GM19438 (cell line): ENCODE results near the gene PARPBP.
"Not testable (repeated sequence)": the region's sequence is repeated elsewhere in the genome, so short reads cannot be mapped to it uniquely, and the experiment has no call there.

Experiments used
- ATAC-seq: cut with Tn5 transposase; IDR thresholded peaks from one replicate; pipeline ENCODE4 v1.9.1; 2021; ENCODE audit warnings: low read depth; ENCODE audit not compliant: unreplicated experiment

PARPBP gene

DNA sequence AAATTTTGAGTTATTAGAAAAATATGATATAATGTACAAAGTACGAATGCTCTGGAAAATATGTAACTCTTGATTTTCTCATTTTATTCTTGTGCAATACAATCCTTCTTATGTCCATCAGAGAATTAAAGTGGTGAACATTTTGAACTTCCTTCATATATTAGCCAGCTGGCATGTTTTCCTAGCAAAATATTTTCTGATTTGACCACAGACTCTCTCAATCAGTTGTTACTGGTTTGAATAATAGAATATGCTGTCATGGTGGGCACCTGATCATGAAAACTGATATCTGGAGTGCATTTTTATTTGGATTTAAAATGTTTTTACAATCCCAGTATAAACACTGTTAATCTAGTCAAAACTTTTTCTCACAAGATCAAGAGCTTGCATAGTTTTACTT is 24.2 kb downstream of the PARPBP start:
- no peak for ATAC-seq

DNA sequence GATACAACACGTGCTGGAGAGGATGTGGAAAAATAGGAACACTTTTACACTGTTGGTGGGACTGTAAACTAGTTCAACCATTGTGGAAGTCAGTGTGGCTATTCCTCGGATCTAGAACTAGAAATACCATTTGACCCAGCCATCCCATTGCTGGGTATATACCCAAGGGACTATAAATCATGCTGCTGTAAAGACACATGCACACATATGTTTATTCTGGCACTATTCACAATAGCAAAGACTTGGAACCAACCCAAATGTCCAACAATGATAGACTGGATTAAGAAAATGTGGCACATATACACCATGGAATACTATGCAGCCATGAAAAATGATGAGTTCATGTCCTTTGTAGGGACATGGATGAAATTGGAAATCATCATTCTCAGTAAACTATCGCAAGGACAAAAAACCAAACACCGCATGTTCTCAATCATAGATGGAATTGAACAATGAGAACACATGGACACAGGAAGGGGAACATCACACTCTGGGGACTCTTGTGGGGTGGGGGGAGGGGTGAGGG is 27.1 kb downstream of the PARPBP start:
- ATAC-seq = not testable (repeated sequence)

DNA sequence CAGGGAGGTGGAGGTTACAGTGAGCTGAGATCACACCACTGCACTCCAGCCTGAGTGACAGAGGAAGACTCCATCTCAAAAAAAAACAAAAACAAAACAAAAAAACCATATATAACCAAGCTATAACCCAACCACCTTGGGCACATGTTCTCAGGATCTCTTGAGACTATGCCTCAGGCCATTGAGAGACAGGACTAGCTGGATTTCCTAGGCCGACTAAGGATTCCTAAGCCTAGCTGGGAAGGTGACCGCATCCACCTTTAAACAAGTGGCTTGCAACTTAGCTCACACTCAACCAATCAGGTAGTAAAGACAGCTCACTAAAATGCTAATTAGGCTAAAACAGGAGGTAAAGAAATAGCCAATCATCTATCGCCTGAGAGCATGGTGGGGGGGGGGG is 35.2 kb downstream of the PARPBP start:
- not testable (repeated sequence) for ATAC-seq

DNA sequence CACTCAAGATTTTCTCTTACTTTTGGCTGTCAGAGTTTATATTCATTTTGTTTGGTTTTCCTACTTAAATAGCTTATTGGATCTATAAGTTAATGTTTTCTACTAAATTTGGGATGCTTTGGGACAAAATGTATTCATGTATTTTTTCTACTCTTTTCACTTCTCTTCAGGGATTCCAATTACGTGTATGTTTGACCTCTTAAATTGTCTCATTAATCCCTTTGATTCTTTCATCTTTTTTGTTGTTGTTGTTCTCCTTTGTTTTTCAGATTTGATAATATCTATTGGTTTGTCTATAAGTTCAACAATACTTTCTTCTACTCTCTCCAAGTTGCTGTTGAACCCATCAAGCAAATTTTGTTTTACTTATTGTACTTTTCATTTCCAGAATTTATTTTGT is 43.4 kb downstream of the PARPBP start:
- ATAC-seq = no peak

DNA sequence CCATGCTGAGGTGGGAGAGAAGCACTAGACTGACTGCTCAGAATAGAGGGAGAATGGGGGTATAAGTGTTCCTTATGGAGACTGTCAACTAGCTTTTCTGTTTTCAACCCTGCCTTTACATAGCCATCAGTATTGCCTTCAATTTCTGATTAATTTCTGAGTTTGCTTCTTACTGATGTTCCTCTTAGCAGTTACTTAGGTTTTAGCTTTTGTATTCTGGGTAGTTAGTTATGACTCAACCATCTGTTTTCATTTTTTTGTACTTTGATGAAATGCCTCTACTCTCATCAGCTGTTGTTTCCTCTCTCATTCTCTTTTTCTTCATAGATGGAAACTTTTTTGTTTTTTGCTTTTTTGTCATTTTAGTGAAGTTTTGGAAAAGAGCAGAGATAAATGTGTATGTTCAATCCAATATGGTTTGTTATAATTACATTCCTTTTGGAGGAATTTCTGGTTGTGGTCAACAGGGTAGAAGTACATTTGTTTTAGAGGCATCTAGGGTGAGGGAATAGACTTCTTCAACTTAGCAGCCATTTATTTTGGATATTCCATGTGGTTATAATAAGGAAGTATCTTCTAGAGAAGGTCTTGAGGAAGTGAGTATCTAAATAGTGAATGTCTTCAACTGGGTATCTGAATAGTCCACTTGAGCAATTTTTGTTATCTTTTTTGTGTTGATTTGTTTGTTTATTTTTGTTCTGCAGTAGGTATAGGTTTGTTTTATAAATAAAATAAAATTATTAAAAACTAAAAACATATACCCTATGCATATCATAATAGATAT is 48.0 kb downstream of the PARPBP start:
- ATAC-seq = no peak

DNA sequence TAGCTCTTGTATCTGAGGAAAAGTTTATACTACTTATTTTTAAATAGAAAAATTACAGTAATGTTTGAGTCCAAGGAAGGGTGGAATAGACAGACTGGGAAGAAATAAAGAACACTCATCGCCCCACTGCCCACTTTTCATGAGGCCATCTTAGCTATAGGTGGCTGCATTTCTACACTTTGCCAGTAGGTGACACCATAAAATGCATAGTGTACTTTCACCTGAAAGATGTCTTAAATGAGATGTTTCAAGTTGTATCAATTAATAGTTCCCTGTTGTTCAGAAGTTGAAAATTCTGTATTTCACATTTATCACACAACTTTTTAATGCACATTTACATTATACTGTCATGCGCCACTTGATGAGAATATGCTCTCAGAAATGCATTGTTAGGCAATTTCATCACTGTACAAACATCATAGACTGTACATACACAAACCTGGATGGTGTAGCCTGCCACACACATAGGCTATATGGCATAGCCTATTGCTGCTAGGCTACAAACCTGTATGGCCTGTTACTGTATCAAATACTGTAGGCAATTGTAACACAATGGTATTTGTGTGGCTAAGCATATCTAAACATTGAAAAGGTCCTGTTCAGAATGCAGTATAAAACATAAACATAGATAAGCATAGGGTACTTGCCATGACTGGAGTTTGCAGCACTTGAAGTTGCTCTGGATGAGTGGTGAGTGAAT is 50.1 kb downstream of the PARPBP start:
- no peak for ATAC-seq

DNA sequence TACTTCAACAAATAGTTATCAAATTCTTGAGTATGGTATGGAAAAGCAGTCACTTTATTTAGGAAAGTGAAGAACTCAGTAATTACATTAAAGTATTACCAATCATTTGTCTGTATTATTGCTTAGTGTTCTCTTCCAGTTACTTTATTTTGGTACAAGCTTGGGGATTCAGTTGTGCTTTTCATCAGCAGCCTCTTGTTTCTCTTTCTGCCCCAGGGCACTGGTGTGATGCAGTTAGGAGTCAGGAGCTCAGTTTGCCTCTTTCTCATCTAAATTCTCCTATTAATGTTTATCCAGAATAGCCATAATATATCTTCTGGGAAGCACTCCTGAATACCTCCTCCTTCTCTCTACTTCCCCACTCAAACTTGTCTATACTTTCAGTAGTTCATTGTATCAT is 52.0 kb downstream of the PARPBP start:
- ATAC-seq = no peak

DNA sequence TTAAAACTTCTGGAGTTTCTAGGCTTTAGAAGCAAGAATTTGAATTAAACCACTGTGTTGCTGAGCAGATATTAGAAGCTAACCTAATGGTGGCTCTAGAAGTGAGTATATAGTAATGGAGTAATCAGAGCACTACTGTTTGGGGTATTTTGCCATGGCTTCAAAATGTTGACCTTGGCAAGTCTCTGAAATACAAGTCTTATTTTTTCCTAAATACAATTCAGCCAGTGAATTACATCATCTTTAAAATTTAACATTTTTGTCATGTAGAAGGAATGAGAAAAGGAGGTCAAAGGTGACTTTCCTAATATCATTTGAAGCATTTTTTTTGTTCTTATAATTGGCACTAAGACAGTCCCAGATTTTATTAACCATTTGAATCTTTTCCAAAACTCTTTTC is 52.5 kb downstream of the PARPBP start:
- ATAC-seq = no peak

DNA sequence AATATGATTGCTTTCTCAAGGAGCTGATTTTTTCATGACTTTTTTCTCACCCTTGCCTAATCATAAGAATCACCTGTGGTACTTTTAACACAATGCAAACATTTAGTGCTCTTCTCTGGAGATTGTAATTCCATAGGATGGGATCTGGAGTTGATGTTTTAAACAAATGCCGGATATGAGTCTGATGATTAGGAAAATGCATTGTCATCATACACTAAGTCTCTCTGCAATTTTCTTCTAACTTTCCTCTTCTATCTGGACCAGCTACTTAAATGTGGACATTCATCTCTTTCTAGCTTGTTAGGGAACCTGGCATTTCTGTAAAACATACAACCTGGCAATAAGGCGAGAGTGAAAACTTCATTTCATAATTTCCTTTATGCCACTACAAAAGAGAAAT is 54.1 kb downstream of the PARPBP start:
- no peak for ATAC-seq

DNA sequence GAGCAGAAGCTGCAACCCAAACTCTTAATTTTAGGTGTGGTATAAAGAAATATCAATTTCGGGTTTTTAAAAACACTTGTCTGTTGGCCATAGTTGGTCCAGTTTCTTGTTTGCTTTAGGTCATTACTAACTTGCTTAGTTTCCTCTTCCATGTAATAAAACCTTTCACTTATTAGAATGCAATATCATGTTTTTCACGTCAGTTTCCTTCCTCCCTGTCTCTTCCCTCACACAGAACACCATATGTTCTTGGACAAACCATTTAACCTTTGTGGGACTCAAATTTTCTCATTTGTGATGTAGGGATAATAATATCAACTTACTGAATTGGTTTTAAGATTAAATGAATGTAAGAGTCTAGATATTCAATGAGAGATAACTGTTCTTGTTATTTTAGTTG is 54.8 kb downstream of the PARPBP start:
- no peak for ATAC-seq

DNA sequence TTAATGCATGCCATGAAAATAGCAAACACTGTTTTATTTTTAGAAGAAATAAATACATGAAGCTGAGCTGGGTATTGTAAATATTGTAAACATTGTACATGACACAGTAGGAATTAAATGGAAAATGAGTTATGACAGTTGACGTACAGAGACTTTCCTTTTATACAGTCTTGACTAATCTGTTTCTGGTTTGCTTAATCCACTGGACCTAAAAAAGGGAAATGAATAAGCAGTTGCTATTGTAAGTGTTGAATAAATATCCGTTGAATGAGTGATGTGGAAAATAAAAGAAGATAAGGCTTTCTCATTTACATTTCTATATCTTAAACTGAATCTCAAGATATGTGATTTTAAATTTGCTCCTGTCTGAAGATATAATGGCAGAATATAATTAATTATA is 62.7 kb downstream of the PARPBP start:
- no peak for ATAC-seq

DNA sequence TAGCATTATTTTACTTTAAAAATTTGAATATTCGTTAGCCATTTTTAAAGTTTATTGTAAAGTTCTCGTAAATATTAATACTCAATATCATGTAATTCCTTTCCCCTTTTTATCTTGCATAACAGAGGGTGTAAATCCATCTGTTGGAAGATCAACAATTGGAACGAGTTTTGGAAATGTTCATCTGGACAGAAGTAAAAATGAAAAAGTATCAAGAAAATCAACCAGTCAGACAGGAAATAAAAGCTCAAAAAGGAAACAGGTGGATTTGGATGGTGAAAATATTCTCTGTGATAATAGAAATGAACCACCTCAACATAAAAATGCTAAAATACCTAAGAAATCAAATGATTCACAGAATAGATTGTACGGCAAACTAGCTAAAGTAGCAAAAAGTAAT is 75.8 kb downstream of the PARPBP start:
- ATAC-seq = no peak

DNA sequence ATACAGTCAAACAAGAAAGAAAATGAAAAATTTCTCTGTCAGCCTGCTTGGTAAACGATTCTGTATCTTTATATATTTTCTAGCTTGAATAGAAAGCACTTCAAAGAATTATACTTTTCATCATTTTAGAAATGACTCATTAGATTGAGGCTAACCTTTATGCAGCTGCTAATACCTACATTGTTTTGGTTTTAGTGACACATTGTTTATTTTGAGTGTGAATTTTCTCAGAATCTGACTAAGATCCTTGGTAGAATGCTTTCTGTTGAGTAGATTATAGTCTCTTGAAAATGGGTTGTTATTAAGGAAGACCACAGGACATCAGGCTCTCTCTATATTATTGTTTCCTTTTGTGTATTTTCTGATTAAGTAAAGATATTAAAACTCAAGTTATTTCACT is 77.8 kb downstream of the PARPBP start, which contains the start of gene PMCH:
TSS of gene PMCH (minus strand) at position 45 of the 400 bp plus-strand sequence. CDS start 63 bp downstream, outside the sequence.
- no peak for ATAC-seq

DNA sequence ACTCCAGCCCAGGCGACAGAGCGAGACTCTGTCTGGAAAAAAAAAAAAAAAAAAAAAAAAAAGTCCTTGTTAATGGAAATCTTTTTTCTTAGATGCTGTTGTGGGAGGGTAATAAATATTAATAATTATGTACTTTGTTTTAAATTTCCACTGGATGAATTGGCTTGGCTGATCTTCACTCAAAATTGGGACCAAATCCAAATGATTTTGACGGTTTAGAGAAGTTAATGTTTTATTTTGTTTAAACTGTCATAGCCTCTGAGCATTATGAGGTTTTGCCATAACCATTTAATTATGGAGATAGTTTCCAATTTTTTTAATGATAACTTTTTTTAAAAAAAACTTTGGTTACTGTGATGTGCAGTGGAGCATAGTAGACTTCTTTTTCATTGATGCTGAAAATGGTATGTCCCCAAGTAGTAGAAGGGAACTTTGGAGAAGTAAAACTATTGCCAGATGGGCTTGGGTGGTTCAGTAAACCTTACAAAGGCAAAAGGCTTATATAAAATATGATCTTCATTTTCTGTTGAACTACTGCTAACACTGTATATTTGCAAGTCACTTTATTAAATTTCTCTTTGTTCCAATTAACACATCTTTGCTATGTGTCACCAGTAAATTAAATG is 81.6 kb downstream of the PARPBP start:
- ATAC-seq = no peak

DNA sequence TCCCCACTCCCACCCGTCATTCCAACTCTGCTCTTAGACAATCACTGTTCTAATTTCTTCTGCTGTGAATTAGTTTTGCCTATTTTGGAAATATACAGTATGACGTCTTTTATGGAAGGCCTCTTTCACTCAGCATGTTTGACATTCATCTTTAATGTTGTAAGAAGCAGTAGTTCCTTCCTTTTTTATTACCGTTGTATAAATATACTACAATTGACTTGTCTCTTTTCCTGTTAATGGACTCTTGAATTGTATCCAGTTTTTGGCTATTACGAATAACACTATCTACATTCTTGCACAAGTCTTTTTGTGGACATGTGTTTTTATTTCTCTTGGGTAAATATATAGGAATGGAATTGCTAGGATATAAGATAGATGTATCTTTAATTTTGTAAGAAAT is 82.6 kb downstream of the PARPBP start:
- ATAC-seq = no peak

DNA sequence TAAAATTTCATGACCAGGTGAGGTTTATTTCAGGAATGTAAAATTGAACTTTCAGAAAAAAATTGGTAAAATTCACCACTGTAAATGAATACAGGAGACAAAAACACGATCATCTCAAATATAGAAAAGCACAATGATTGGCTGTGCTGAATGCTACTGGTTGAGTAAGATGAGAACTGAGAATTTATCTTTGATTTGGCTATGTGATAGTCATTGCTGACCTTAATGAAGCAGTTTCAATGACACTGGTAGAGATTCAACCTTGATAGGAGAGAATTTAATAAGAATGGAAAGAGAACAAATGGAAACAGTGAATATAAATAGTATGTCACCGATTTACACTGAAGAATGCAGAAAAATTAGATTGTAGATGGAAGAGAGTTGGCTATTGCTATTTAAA is 84.0 kb downstream of the PARPBP start:
- ATAC-seq = no peak

DNA sequence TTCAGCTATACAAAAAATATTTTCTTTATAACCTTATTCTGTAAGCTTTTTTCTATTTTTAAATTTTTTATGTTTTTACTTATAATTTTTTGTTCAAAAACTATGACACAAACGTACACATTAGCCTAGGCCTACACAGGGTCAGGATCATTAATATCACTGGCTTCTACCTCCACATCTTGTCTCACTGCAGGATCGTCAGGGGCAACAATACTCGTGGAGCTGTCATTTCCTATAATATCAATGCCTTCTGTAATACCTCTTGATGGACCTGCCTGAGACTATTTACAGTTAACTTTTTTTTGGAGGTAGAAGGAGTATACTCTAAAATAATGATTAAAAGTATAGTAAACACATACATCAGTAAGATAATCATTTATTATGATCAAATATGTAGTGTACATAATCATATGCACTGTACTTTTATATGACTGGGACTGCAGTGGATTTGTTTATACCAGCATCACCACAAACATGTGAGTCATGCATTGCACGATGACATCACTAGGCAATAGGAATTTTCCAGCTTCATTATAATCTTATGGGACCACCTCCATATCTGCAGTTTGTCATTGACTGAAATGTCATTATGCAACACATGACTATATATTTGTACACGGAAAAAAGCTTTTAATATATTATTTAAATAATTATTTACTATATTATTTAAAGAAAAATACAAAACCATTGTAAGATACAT is 96.2 kb downstream of the PARPBP start:
- ATAC-seq = no peak

DNA sequence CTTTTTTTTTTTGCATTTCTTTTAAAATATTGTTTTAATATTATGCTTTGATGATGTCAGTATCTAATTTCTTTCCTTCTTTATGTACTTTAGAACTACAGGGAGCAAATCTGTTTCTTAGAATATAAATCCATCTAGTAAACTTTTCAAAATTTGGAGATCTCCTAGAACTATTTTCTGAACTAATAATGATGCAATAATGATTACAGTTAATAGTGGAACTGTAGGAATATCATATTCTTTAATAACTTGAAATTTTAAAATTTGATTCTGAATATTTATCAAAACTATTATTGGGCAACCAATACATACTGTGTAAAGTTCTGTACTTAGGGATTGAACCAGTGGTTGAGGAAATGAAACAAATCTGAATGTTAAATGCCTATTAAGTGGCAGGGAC is 100.8 kb downstream of the PARPBP start:
- no peak for ATAC-seq

DNA sequence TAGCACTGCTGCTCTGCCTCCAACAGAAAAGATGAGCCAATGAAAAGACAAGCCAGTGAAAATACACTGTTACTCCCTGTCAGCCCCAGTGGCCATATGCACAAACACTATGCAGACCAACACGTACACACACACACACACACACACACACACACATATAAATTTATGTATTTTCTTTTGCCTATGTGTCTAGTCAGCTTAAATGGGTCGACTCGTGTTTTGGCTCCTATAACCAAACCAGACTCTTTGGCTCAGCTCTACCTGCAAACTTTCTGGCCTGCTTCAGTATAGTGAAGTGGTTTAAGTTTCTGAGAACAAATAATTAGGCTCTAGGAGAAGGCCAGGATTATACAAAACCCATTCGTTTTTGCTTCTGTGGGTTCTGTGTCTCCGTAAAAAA is 108.0 kb downstream of the PARPBP start:
- ATAC-seq = no peak

DNA sequence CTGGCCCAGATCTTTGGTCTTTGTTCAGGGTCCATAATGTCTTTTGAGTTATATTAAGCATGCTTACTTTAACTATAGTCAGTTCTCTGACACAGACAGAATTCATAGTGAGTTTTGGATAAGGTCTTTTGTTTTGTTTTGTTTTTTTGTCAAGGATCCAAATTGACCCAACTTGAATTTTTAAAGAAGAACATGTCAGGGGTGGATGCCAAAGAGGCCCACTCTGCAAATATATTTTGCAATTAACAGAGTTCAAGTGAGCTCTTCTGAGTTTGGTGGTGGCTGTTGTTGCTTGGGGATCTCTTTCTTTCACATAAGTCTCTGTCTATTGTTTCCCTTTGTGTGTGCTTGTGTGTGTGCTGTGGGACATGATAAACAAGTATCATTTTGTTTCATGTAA is 112.1 kb downstream of the PARPBP start:
- no peak for ATAC-seq

DNA sequence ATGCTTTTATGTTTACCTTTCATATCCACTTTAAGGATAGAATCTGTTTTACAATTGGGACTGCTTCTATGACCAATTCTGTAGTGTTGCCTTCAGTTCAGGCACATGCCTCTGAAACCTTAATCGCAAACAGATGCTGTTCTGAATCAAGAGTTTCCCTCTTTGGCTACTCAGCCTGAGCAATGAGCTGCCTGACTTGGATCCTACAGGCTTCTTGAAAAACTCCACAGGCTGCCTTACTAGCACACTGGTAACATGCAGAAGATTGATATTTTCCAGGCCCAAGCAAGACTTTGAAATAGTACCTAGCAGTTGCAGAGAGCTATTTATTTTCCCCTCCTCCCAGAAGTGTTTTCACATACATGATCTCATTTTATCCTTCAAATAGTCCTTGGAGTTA is 112.5 kb downstream of the PARPBP start:
- ATAC-seq = no peak
